Endodermal cell (in vitro differentiated cells): ENCODE data around the gene STARD6. TPM values are rescaled to one million over a fixed set of nuclear protein-coding genes. Genes with fewer than 3 reads are reported as not detected.

Source experiments
- DNase-seq: peaks from one replicate; pipeline ENCODE4 v3.0.0-alpha.2; 2017
- H3K27ac ChIP-seq: 2 replicates; pipeline ENCODE4 v1.5.1; 2013; ENCODE audit warnings: mild to moderate bottlenecking, low read depth, low read length, moderate library complexity
- H3K27me3 ChIP-seq: 2 replicates; pipeline ENCODE4 v1.6.1; 2013; ENCODE audit warnings: mild to moderate bottlenecking, low read length, moderate library complexity; ENCODE audit not compliant: insufficient read depth, control insufficient read depth, poor library complexity, severe bottlenecking
- H3K36me3 ChIP-seq: 2 replicates; pipeline ENCODE4 v1.7.0; 2013; ENCODE audit warnings: mild to moderate bottlenecking, low read length, moderate library complexity; ENCODE audit not compliant: control insufficient read depth, insufficient read depth
- H3K4me1 ChIP-seq: one replicate; pipeline ENCODE4 v1.7.0; 2013; ENCODE audit warnings: low read length; ENCODE audit not compliant: control insufficient read depth, insufficient read depth
- H3K4me3 ChIP-seq: 2 replicates; pipeline ENCODE4 v1.5.1; 2013; ENCODE audit warnings: mild to moderate bottlenecking, low read length, moderate library complexity
- H3K9ac ChIP-seq: 2 replicates; pipeline ENCODE4 v1.6.1; 2013; ENCODE audit warnings: mild to moderate bottlenecking, low read length, moderate library complexity; ENCODE audit not compliant: poor library complexity, severe bottlenecking; ENCODE audit errors: extremely low read depth
- H3K9me3 ChIP-seq: 2 replicates; pipeline ENCODE4 v1.6.1; 2013; ENCODE audit warnings: mild to moderate bottlenecking, low read length, moderate library complexity; ENCODE audit not compliant: control insufficient read depth
- H3K27ac Mint-ChIP-seq: 2 replicates; pipeline ENCODE4 v1.8.0; 2020; ENCODE audit warnings: mixed read lengths
- H3K27me3 Mint-ChIP-seq: 2 replicates; pipeline ENCODE4 v1.8.0; 2021; ENCODE audit warnings: mild to moderate bottlenecking, mixed read lengths; ENCODE audit not compliant: insufficient read depth
- H3K36me3 Mint-ChIP-seq: 2 replicates; pipeline ENCODE4 v1.8.0; 2020; ENCODE audit warnings: low read depth, mixed read lengths
- H3K4me1 Mint-ChIP-seq: 2 replicates; pipeline ENCODE4 v1.8.0; 2020; ENCODE audit warnings: mixed read lengths
- H3K4me3 Mint-ChIP-seq: 2 replicates; pipeline ENCODE4 v1.8.0; 2020; ENCODE audit warnings: mild to moderate bottlenecking, moderate library complexity, mixed read lengths
- H3K9me3 Mint-ChIP-seq: 2 replicates; pipeline ENCODE4 v1.8.0; 2020; ENCODE audit warnings: mild to moderate bottlenecking, mixed read lengths
- CTCF ChIP-seq: fragments of 200-600 bp; sonication (generic); conservative IDR thresholded peaks from 2 replicates; pipeline ENCODE4 v1.5.0; 2021; ENCODE audit warnings: antibody characterized with exemption, mild to moderate bottlenecking
- WGBS, 2 experiments: methylation state at CpG; one replicate each; pipeline versions ENCODE4 v1.1.5 to v1.1.7; 2013; ENCODE audit warnings: missing lambda C conversion rate in 2 of 2, mixed read lengths in 1 of 2; ENCODE audit not compliant: insufficient coverage in 1 of 2, insufficient read length in 1 of 2; 5-methylcytosine and 5-hydroxymethylcytosine counted together
- total RNA-seq, 2 donors: library from RNA; stranded (reverse); fragmentation: NEBNext Ultra II Directional in 1 of 2; extraction: Animal tissue kit (Norgen Biotek cat#: 25700) in 1 of 2; gene quantifications; 2 replicates in 1 of 2; 3 replicates in 1 of 2; pipeline ENCODE4 v1.2.1, GENCODE V29; 2021

STARD6 gene
- total RNA-seq, 2 donors from 2014 or later, result not detected

- Mint-ChIP-seq H3K27me3 (no peaks in the 10 kb centered on the region), H3K4me3 (no peak overlapping the region), H3K4me1 (peaks cover 15% of the 10 kb centered on the region), H3K9me3 (peaks cover 3% of the 10 kb centered on the region), H3K36me3 (no peaks in the 10 kb centered on the region), H3K27ac (no peak overlapping the region)
- Histone ChIP-seq H3K9ac (no peak overlapping the region), H3K9me3 (peaks cover 6% of the 10 kb centered on the region), H3K36me3 (peaks cover 22% of the 10 kb centered on the region), H3K27me3 (no peaks in the 10 kb centered on the region), H3K27ac (no peak overlapping the region), H3K4me1 (peaks cover 8% of the 10 kb centered on the region), H3K4me3 (no peak overlapping the region)
- no peak for DNase-seq
- no peak for TF ChIP-seq CTCF
- 62% methylated on average over 2 of the region's 2 CpGs; no CpG with 5 or more reads in 1 of the 2 experiments for WGBS, 2 experiments
These were observed 24.0 kb upstream of the STARD6 start for GRCh38 chr18:54381640-54382039.

- peaks cover 44% of the 10 kb centered on the region for H3K36me3 ChIP-seq
- no peak overlapping the region for H3K9ac ChIP-seq
- no peak overlapping the region for H3K4me3 ChIP-seq
- no peak overlapping the region for H3K27ac ChIP-seq
- Mint-ChIP-seq H3K4me3 (no peak overlapping the region), H3K27me3 (no peaks in the 10 kb centered on the region), H3K27ac (no peak overlapping the region), H3K4me1 (peaks cover 2% of the 10 kb centered on the region), H3K9me3 (no peaks in the 10 kb centered on the region), H3K36me3 (peaks cover 5% of the 10 kb centered on the region)
- no peaks in the 10 kb centered on the region for H3K27me3 ChIP-seq
- no peak for DNase-seq
- no peaks in the 10 kb centered on the region for H3K4me1 ChIP-seq
- 91 to 98% methylated on average over 4 of the region's 4 CpGs for WGBS, 2 experiments
- TF ChIP-seq CTCF, result no peak
- no peaks in the 10 kb centered on the region for H3K9me3 ChIP-seq
These were observed 20.4 kb upstream of the STARD6 start for GRCh38 chr18:54378057-54378456.

GRCh38 chr18:54360406-54360805 lies 2.7 kb upstream of the STARD6 start:
- Mint-ChIP-seq H3K9me3 (no peaks in the 10 kb centered on the region), H3K27ac (no peak overlapping the region), H3K4me3 (no peak overlapping the region), H3K27me3 (no peaks in the 10 kb centered on the region), H3K36me3 (peaks cover 20% of the 10 kb centered on the region), H3K4me1 (peaks cover 22% of the 10 kb centered on the region)
- Histone ChIP-seq H3K9me3 (no peaks in the 10 kb centered on the region), H3K27me3 (no peaks in the 10 kb centered on the region), H3K4me1 (peaks cover 4% of the 10 kb centered on the region), H3K9ac (no peak overlapping the region), H3K36me3 (peaks cover 25% of the 10 kb centered on the region), H3K4me3 (no peak overlapping the region), H3K27ac (no peak overlapping the region)
- no peak for TF ChIP-seq CTCF
- WGBS, 2 experiments, result 72 to 84% methylated on average over 3 of the region's 3 CpGs
- DNase-seq, result no peak
